NCI-H524 treated with DMSO at 0.1 percent for 48 hours (cell line): ENCODE data around the gene EIF1B.

Source experiments
- DNase-seq: peaks from one replicate; lab custom pipeline; 2025; lab: John Stamatoyannopoulos, UW

EIF1B gene

GRCh38 chr3:40340541-40341170, 31.1 kb downstream of the EIF1B start:
- DNase-seq = no peak

GRCh38 chr3:40341671-40342070, 32.2 kb downstream of the EIF1B start:
- no peak for DNase-seq

GRCh38 chr3:40350529-40350928, 41.0 kb downstream of the EIF1B start:
- no peak for DNase-seq

GRCh38 chr3:40355410-40355809, 45.9 kb downstream of the EIF1B start:
- DNase-seq = no peak

GRCh38 chr3:40358454-40358853, 48.9 kb downstream of the EIF1B start:
- no peak for DNase-seq
